Measurements from ENCODE around the gene ADAMTSL3. TPM values are rescaled to one million over a fixed set of nuclear protein-coding genes. Genes with fewer than 3 reads are reported as not detected.

The ADAMTSL3 gene
- total and polyA plus RNA-seq, 2 donors (not counting 1 experiment from before 2014, with no cell fraction given): 0.01 TPM; not detected in 1

GRCh38 chr15:83887961-83888360, 234.0 kb downstream of the ADAMTSL3 start:
- H3K36me3 ChIP-seq (replicated peaks in 1 of 2; ENCODE audit: control extremely low read depth in 1 of 2, control insufficient read depth in 1 of 2, extremely low read depth in 1 of 2, insufficient read depth in 2 of 2, low read length in 1 of 2): no peaks in the 10 kb centered on the region

GRCh38 chr15:83889995-83890394, 236.1 kb downstream of the ADAMTSL3 start:
- H2AFZ ChIP-seq (ENCODE audit: insufficient read depth, low read depth, low read length, poor library complexity, severe bottlenecking): no peak overlapping the region
- Mint-ChIP-seq H3K27me3 (peaks cover 3% of the 10 kb centered on the region), H3K4me3 (no peak overlapping the region), H3K9me3 (ENCODE audit: insufficient read depth) (no peaks in the 10 kb centered on the region), H3K4me1 (no peaks in the 10 kb centered on the region), H3K27ac (no peak overlapping the region)
- ATAC-seq (ENCODE audit: low read depth): no peak
- TF ChIP-seq CTCF (IDR thresholded peaks at IDR 0.05) (no peak), EZH2 (IDR thresholded peaks at IDR 0.05; ENCODE audit: borderline replicate concordance, insufficient read depth, low read depth, low read length, poor library complexity, severe bottlenecking) (no peak)
- no peaks in the 10 kb centered on the region for H3K9me3 ChIP-seq (ENCODE audit: control extremely low read depth in 1 of 3, control insufficient read depth in 2 of 3, insufficient read depth in 1 of 3, low read length in 2 of 3)
- H3K79me2 ChIP-seq (ENCODE audit: control insufficient read depth, insufficient read depth, low read length): no peaks in the 10 kb centered on the region
- intact Hi-C loops (cut with micrococcal nuclease): no loop called here
- H3K27ac ChIP-seq (ENCODE audit: low read length in 2 of 2): no peak overlapping the region
- no peaks in the 10 kb centered on the region for H3K36me3 ChIP-seq (replicated peaks in 1 of 2; ENCODE audit: control extremely low read depth in 1 of 2, control insufficient read depth in 1 of 2, extremely low read depth in 1 of 2, insufficient read depth in 2 of 2, low read length in 1 of 2)
- ChIA-PET CTCF (no interaction called here), POLR2A (no interaction called here)
- WGBS (ENCODE audit: insufficient coverage): no CpG with 5 or more reads among the region's 3 CpGs
- DNase-seq: no peak
- no peak overlapping the region for H3K4me2 ChIP-seq (replicated peaks; ENCODE audit: low read depth, low read length, poor library complexity, severe bottlenecking)
- no peak overlapping the region for H3K4me3 ChIP-seq (ENCODE audit: control extremely low read depth in 1 of 5, extremely low read depth in 1 of 5, insufficient read depth in 1 of 5, low read depth in 2 of 5, low read length in 4 of 5)
- no peaks in the 10 kb centered on the region for H4K20me1 ChIP-seq (ENCODE audit: control insufficient read depth, insufficient read depth, low read length, poor library complexity, severe bottlenecking)
- no peaks in the 10 kb centered on the region for H3K4me1 ChIP-seq (ENCODE audit: control insufficient read depth in 2 of 2, insufficient read depth in 2 of 2, low read length in 2 of 2)
- H3K9ac ChIP-seq (ENCODE audit: low read length): no peak overlapping the region
- no peaks in the 10 kb centered on the region for H3K27me3 ChIP-seq (replicated peaks in 1 of 4; ENCODE audit: control extremely low read depth in 1 of 4, control insufficient read depth in 3 of 4, insufficient read depth in 4 of 4, low read length in 3 of 4)

More at GRCh38 chr15:83887961-83888360, 234.0 kb downstream of the ADAMTSL3 start:
- Histone ChIP-seq H3K27me3 (replicated peaks in 1 of 4; ENCODE audit: control extremely low read depth in 1 of 4, control insufficient read depth in 3 of 4, insufficient read depth in 4 of 4, low read length in 3 of 4) (no peaks in the 10 kb centered on the region), H3K27ac (ENCODE audit: low read length in 2 of 2) (no peak overlapping the region), H3K79me2 (ENCODE audit: control insufficient read depth, insufficient read depth, low read length) (no peaks in the 10 kb centered on the region), H4K20me1 (ENCODE audit: control insufficient read depth, insufficient read depth, low read length, poor library complexity, severe bottlenecking) (no peaks in the 10 kb centered on the region), H3K9me3 (ENCODE audit: control extremely low read depth in 1 of 3, control insufficient read depth in 2 of 3, insufficient read depth in 1 of 3, low read length in 2 of 3) (no peaks in the 10 kb centered on the region), H3K4me2 (replicated peaks; ENCODE audit: low read depth, low read length, poor library complexity, severe bottlenecking) (no peak overlapping the region), H2AFZ (ENCODE audit: insufficient read depth, low read depth, low read length, poor library complexity, severe bottlenecking) (no peak overlapping the region), H3K9ac (ENCODE audit: low read length) (no peak overlapping the region), H3K4me3 (ENCODE audit: control extremely low read depth in 1 of 5, extremely low read depth in 1 of 5, insufficient read depth in 1 of 5, low read depth in 2 of 5, low read length in 4 of 5) (no peak overlapping the region), H3K4me1 (ENCODE audit: control insufficient read depth in 2 of 2, insufficient read depth in 2 of 2, low read length in 2 of 2) (no peaks in the 10 kb centered on the region)
- TF ChIP-seq CTCF (IDR thresholded peaks at IDR 0.05) (no peak), EZH2 (IDR thresholded peaks at IDR 0.05; ENCODE audit: borderline replicate concordance, insufficient read depth, low read depth, low read length, poor library complexity, severe bottlenecking) (no peak)
- H3K4me1 Mint-ChIP-seq: no peaks in the 10 kb centered on the region
- CTCF ChIA-PET: no interaction called here
- H3K4me3 Mint-ChIP-seq: no peak overlapping the region
- ATAC-seq (ENCODE audit: low read depth) (no peak), DNase-seq (no peak)
- POLR2A ChIA-PET: no interaction called here
- WGBS (ENCODE audit: insufficient coverage): no CpG with 5 or more reads among the region's 2 CpGs
- intact Hi-C loops (cut with micrococcal nuclease): no loop called here
- peaks cover 3% of the 10 kb centered on the region for H3K27me3 Mint-ChIP-seq
- H3K27ac Mint-ChIP-seq: no peak overlapping the region
- no peaks in the 10 kb centered on the region for H3K9me3 Mint-ChIP-seq (ENCODE audit: insufficient read depth)
